Amniotic stem cell (primary cell): ENCODE measurements around the gene TP73.

Experiments
- DNase-seq: peaks from one replicate; lab custom pipeline; 2025; lab: John Stamatoyannopoulos, UW

TP73 gene

DNA sequence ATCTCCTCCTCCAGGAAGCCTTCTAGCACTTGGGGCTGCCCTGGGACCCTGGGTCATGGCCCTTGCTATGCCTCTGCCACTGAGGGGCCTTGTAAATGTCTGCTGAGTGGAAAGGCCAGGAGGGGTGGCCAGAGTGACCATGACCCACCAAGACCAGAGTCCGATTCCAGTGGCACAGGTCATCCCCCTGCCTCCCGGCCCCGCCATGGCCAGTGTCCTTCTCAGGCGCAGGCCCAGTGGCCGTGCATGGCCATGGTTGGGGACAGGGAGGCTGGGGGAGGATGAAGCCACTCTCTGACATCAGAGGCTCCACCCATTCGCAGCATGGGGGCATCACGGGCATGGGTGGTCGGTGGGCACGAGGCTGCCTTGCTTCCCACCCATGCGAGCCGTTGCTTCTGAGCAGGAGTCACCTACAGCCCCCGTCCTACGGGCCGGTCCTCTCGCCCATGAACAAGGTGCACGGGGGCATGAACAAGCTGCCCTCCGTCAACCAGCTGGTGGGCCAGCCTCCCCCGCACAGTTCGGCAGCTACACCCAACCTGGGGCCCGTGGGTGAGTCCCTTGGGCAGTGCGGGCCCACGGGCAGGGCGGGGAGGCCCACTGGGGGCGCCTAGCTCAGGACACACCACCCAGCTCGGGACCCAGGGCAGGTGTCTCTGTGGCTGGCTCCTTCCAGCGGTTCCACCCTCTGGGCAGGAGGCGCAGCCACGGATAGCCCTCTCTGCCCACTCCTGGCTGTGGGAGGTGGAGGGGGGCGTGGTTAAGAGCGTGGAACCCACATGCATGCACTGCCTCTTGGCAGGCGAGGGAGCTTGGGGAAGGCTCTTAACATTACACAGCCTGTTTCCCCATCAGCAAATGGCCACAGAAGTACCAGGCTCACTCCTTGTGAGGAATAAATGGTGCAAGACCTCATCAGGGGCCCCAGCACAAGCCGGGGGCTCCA, 77.6 kb downstream of the TP73 start:
- no peak for DNase-seq

GRCh38 chr1:3730543-3731247, 78.4 kb downstream of the TP73 start:
- DNase-seq = no peak

DNA sequence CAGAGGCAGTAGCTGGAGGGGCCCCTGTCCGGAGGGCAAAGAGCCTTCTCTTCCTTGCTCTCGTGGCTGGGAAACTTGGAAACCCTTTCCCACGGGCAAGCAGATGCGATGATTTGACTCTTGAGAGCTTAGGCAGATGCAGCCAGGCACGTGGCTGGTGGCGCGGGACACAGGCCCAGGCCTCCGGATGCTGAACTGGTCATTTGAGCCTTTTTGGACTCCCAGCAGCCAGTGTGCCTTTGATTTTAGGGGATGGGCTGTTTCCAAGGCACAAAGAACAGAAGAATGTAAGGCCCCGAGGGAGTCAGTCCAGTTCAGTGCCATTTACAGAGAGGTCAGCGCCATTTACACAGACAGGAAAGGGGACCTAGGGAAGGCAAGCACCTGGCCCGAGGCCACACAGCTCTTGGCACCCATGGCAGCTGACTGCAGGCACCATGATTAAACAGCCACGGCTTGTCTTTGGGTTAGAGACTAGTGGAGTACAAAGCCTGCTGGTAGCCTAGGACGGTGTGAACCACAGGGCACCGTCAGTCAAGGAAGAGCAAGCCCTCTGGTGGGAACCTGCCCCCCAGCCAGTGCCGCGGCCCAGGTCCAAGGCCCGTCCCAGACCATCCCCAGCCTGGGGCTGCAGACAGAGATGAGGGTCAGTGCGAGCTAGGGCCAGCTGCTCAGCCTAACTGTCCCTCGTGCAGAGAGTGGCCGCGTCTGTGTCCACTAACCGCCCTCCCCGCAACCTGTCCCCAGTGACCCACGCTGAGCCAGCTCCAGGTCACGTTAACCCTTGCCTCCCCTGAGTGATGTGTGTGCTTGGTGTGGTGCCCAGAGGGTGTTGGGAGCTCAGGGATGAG, 79.5 kb downstream of the TP73 start:
- DNase-seq = no peak

DNA sequence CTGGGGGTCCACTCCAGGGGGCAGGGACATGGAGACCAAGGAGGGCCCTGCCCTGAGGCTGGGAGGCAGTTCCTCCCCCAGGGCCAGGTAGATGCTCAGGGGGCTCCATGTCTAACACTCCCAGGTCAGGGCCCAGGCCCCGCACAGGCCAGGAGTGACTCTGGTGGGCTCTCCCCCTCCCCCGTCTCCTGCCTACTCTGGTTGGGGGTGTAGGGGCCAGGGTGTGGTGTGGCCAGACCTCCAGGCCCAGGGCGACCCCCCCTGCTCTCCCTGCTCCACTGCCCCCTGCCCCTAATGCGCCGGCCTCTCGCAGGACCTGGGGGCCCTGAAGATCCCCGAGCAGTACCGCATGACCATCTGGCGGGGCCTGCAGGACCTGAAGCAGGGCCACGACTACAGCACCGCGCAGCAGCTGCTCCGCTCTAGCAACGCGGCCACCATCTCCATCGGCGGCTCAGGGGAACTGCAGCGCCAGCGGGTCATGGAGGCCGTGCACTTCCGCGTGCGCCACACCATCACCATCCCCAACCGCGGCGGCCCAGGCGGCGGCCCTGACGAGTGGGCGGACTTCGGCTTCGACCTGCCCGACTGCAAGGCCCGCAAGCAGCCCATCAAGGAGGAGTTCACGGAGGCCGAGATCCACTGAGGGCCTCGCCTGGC, 80.2 kb downstream of the TP73 start:
- no peak for DNase-seq

DNA sequence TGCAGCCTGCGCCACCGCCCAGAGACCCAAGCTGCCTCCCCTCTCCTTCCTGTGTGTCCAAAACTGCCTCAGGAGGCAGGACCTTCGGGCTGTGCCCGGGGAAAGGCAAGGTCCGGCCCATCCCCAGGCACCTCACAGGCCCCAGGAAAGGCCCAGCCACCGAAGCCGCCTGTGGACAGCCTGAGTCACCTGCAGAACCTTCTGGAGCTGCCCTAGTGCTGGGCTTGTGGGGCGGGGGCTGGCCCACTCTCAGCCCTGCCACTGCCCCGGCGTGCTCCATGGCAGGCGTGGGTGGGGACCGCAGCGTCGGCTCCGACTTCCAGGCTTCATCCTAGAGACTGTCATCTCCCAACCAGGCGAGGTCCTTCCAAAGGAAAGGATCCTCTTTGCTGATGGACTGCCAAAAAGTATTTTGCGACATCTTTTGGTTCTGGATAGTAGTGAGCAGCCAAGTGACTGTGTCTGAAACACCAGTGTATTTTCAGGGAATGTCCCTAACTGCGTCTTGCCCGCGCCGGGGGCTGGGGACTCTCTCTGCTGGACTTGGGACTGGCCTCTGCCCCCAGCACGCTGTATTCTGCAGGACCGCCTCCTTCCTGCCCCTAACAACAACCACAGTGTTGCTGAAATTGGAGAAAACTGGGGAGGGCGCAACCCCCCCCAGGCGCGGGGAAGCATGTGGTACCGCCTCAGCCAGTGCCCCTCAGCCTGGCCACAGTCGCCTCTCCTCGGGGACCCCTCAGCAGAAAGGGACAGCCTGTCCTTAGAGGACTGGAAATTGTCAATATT, 81.0 kb downstream of the TP73 start:
- no peak for DNase-seq

DNA sequence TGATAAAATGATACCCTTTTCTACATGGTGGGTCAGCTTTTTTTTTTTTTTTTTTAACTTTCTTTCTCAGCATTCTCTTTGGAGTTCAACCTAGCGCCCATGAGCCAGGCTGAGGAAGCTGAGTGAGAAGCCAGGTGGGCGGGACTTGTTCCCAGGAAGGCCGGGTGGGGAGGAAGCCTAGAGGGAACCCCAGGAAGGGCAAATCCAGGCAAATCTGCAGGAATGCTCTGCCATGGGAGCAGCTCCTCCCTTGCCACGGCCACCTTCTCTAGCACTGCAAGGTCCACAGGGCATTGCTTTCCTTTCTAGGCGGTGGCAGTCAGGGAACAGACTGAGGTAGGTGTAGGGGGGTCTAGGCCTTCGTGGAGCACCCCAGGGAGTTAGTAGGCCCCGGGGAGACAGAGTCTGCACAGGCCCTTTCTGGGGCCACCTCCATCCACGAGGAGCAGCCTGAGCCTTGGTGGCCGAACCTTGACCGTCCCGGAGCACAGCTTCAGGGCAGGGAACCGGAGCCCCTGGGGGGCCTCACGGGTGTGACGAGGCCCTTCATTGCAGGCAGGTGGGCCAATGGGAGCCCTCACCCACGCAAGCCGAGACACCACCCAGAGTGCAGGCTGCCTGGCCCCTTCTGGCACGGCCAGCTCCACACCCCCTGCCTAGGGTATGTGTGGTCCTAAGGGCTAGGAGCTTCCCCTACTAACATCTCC, 81.7 kb downstream of the TP73 start:
- no peak for DNase-seq

DNA sequence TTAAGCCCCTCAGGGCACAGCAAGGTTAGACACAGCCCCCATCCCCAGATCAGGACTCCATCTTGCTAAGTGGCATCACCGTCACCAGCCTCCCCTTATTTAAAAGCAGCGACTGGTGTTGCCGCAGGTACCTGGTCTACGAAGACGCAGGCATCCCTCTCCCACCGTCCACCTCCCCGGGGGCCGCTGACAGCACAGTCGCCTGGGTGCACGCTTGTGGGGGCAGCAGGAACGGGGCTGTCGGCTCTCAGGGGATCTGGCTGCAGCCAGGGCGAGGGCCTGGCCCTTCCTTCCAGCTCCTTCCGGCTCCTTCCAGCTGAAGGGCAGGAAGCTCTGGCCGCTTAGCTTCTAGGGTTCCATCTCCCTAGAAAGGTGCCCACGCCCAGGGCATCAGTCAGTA, 82.3 kb downstream of the TP73 start:
- no peak for DNase-seq

DNA sequence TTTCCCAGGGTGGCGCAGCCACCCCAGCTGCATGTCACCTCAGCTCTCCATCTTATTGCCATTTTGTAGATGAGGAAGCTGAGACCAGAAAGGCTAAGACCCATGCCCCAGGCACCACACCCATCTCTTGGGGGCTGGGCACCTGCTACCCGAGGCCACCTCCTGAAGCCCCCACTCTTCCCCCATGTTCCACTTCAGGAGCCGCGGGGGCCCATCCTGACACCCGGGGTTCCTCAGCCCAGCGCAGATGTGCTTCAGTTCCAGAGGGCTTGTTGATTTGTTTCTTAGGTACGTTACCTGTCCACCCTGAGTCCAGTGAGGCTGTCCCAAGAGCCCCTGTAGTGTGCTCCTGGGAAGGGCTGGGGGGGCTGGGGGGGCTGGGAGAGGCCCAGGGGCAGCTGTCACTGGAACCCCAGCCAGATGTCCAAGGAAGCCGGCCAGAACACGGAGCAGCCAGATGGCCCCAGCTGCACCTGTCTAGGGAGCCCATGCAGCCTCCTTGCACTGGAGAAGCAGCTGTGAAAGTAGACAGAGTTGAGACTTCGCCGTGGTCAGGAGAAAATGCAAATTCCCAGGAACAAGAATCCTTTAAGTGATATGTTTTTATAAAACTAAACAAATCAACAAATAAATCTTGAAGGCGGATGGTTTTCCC, 82.8 kb downstream of the TP73 start:
- no peak for DNase-seq

- no peak for DNase-seq
These were observed 83.4 kb downstream of the TP73 start for GRCh38 chr1:3735688-3736087.

DNA sequence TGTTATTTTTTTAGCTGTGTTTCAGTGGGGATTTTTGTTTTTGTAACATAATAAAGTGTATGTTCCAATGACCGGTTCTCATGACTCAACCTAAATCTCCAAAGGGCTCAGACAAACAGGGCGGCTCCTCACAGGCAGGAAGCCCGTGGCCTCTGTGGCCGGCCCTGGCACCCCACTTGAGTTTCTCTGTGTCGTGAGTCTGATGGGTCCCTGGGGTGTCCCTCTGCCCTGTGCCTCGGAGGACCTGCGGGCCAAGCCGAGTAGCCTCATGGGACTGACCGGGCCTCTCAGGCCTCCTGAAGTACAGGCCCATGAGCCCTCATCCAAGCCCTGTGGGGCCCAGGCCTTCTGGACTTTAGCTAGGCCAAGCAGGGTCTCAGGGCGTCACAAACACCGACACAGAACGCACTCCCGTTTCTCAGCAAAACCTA, 83.8 kb downstream of the TP73 start:
- no peak for DNase-seq

DNA sequence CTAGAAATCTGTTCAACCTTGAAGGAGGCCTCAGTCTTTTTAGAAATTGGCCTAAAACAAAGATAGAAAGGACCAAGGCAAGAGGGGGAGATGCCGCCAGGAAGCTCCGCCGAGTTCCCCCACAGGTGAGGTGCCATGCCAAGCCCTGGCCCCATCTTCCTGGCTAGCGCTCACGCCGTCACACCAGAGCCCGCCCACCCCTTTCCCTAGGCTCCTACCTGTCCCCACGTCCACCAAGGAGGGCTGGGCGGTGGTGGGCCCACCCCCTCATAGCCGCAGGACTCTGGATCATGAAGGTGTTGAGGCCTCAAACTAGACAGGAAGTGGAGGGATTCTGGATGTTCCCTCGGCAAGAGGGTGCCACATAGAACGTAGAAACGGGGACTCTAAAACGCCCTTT, 84.4 kb downstream of the TP73 start:
- DNase-seq = no peak

DNA sequence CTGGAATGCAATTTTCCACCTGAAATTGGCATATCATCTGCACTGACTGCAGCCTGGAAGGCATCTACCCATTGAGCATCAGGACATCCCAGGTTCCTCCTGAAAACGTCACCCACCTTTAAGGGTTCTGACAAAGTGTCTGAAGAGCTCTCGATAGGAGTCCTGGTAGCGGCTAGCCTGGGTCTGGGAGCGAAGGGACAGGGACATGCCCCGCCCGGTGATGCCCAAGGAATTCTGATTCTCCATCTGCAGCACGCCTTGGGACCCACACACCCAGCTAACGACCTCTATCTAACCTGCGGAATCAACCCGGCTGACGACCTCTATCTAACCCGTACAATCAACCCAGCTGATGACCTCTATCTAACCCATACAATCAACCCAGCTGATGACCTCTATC, 86.6 kb downstream of the TP73 start:
- DNase-seq = no peak

DNA sequence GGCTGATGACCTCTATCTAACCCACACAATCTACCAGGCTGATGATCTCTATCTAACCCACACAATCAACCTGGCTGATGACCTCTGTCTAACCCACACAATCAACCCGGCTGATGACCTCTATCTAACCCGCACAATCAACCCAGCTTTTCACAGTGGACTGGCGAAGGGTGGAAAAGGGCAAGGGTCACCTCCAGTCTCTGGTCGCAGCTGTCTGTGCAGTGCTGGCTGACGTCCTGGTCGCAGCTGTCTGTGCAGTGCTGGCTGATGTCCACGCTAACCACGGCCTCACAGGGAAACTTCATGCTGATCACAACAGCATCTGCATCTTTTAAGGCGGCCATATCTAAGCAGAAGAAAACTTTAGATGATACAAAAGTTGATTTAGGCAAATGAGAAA, 87.7 kb downstream of the TP73 start:
- DNase-seq = no peak

GRCh38 chr1:3740752-3741151, 88.4 kb downstream of the TP73 start:
- no peak for DNase-seq

- DNase-seq = no peak
These were observed 89.5 kb downstream of the TP73 start for GRCh38 chr1:3741566-3742438.

DNA sequence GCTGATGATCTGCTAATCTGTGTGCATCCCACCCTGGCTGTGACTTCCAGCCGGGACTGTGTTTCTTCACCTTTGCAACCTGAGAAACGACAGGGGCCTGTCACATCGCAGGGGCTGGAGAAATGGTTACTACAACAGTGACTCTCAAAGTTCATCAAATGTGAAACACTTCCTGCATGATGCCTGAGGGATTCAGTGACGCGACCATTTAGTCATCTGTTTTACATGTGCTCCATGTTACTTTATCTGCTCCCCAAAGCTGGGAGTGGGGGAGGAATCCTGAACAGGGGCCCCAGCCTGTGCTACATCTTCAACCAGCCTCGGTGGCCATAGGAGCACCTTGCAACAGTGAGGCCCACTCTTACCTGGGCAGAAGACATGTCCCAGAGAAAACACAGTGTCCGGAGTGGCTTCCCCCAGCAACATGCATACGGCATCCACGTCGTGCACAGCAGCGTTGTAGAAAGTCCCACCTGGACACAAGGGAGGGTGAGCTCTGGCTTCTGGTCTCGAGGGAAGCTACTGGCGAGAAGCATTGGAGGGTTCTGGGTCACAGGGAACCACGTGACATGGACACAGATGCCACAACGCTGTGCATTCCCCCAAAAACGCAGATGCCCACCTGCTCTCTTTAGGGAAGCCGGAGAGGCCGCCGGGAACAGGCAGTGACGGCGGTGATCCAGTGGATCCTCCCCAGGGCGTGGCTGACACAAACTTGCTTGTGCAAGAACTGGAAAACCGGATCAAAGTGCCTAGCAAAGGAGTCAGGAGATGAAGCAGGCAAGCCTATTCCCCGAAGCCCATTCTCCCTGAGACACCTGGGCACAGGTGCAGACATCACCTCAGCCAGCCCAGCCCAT, 90.4 kb downstream of the TP73 start:
- no peak for DNase-seq

GRCh38 chr1:3743421-3743820, 91.1 kb downstream of the TP73 start:
- DNase-seq = no peak

GRCh38 chr1:3743826-3744225, 91.5 kb downstream of the TP73 start:
- no peak for DNase-seq
